Suprapubic skin (tissue), 4 donors: ENCODE measurements around the gene ACP3.

Experiments used
- CTCF ChIP-seq, 2 donors: fragments of 200-600 bp in 1 of 2; fragments of 450-650 bp in 1 of 2; sonication (generic) in 1 of 2; IDR thresholded peaks; one replicate each; pipeline ENCODE4 v1.5.1; 2016 to 2019; ENCODE audit warnings: antibody characterized with exemption in 2 of 2, mild to moderate bottlenecking in 1 of 2, moderate library complexity in 1 of 2
- EP300 ChIP-seq: sonication (generic); formaldehyde crosslinking; IDR thresholded peaks from one replicate; pipeline ENCODE4 v1.6.1; 2017; ENCODE audit warnings: antibody characterized with exemption
- POLR2A ChIP-seq, 2 donors: fragments of 450-650 bp; IDR thresholded peaks; one replicate each; pipeline ENCODE4 v1.6.1; 2017; ENCODE audit warnings: antibody characterized with exemption in 2 of 2, mild to moderate bottlenecking in 2 of 2, moderate library complexity in 2 of 2
- POLR2AphosphoS5 ChIP-seq, 3 donors: sonication (generic); formaldehyde crosslinking; IDR thresholded peaks; one replicate each; pipeline ENCODE4 v1.6.1; 2017; ENCODE audit warnings: antibody characterized with exemption in 3 of 3

- TF ChIP-seq CTCF (IDR thresholded peaks at IDR 0.05) (no peak), POLR2A (IDR thresholded peaks at IDR 0.05) (no peak), EP300 (no peak), POLR2AphosphoS5 (IDR thresholded peaks at IDR 0.05) (no peak)
These were observed 34.1 kb downstream of the ACP3 start for GRCh38 chr3:132351222-132351806.
